Measurements from ENCODE around the gene ADAD2.

ADAD2 gene

GRCh38 chr16:84226026-84226425 is 35.1 kb downstream of the ADAD2 start:
- DNase-seq = no peak

DNA sequence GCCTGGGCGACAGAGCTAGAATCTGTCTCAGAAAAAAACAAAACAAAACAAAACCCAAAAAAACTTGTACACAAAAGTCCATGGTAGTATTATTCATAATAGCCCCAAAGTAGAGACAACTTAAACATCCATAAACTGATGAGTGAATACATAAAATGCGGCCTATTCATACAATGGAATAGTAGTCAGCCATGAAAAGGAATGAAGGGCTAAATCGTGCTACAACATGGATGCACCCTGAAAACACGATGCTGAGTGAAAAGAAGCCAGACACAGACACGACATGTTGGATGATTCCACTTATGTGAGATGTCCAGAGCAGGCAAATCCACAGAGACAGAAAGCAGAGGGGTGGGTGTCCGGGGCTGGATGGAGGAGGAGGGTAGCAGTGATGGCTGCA is 36.6 kb downstream of the ADAD2 start:
- DNase-seq = no peak

- peak in 1 of 2 experiments; percentile 21 for DNase-seq
Observed at GRCh38 chr16:84228256-84228838, 37.4 kb downstream of the ADAD2 start.

DNA sequence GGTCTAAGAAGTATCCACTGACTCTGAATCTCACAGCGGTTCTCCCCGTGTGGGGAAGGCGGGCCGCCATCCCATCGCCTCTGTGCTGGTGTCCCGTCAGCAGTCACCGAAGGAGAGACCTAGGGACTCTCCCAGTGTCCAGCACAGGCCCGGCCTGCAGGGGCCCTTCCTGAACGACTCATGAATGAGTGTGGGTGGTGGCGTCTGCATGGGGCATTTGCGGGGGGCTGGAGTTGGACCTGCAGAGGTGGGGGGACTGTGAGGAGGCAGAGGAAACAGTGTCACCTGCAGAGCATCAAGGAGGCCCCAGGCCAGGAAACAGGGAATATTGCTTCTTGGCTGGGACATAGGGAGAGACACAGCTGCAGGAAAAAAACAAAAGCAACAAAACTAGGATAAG is 38.5 kb downstream of the ADAD2 start:
- no peak for DNase-seq

GRCh38 chr16:84232060-84232459 is 41.1 kb downstream of the ADAD2 start:
- DNase-seq = no peak

DNA sequence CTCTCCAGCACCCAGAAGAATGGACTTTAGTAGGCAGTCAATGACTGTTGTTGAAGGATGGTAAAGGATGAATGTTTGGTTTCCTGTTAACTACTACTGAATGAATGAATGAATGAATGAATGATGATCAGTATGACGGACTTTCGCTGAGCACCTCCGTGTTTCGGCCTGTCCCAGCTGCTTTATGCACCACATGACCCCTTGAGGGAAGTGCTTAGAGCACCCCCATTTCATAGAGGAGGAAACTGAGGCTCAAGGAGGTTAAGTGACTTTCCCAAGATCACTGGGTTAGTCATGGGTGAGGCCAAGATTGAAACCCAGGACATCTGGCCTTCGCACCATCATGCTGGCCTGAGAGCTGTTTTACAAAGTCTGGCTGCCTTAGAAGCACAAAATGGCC is 42.0 kb downstream of the ADAD2 start:
- no peak for DNase-seq

DNA sequence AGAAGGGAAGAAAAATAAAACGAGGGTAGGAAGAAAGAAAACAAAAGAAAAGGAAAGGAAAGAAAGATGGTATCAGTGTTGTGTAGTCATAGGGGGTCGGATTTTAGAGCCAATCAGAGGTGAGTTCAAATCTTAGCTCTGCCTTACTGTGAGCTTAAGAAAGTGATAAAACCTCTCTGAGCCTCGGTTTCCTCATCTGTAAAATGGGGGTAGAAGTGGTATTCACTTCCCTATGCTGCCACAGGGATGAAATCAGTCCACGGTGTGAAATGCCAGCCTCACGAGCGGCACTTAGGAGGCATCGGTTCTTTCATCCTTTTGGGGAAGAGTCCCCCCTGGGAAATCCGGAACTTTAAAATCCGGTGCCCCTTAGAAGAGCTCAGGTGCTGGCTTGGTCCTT is 42.8 kb downstream of the ADAD2 start:
- no peak for DNase-seq

DNA sequence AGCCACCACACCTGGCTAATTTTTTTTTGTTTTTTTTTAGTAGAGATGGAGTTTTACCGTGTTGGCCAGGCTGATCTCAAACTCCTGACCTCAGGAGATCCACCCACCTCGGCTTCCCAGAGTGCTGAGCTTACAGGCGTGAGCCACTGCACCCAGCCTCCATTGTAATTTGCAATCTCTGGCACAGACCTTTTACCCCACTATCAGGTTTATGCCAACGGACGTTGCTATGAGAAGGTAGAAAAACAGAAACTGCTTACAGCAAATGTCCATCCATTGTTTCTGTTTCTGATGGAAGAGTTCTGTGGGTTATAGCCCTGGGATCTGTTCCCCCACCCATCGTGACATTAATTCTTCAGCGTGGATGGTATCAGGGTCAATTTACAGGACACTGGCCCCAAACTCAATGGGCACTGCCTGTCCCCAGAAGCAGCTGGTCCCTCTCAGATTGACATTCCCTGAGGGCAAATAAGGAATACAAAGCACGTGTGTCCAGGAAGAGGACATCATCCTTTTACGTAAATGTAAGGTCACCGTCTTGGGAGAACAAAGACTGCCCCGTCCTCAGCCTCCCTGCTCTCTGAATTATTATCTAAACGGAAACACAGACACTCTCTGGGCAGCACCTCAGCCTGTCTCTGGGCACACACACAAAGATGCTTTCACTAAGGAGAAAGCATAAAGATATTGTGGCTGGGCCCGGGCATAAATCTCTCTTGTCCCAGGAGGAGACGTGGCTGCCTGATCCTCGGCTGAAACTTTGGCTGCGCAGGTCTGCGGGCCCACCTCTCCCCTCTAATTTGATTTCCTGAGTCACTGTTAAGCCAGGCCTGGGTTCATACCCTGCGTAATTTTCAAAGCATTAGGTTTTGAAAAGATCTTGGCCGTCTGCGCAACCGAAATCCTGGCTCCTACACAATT is 43.6 kb downstream of the ADAD2 start:
- no peak for DNase-seq

- no peak for DNase-seq
Observed at GRCh38 chr16:84236671-84237070, 45.7 kb downstream of the ADAD2 start.

DNA sequence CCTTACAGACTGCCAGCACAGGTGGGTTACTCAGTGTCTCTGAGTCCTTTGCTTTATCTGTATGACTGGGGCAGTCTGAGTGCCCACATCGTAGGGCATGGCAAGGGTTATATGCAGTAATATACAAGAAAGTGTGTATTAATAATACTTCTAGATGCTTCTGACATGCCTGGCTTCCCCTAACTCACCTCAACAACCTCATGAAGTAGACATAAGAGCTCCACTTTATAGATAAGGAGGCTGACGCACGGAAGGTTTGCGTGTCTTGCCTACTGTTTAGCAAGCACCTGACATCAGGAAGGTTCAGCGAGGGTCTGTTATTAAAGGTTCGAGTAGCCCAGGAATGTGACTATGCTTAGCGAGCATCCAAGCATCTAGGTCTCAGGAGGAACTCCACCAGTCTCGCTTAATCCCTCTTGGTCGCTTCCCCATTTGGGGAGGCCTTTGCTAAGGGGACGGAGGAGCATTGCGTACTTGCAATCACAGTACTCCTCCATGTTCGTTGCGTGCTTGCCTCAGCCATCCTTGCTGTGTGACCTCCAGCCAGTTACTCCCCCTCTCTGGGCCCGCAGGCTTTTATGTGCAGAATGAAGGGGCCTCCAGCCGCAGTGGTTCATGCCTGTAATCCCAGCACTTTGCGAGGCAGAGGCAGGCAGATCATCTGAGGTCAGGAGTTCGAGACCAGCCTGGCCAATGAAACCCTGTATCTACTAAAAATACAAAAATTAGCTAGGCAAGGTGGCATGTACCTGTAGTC is 47.2 kb downstream of the ADAD2 start:
- DNase-seq = no peak

DNA sequence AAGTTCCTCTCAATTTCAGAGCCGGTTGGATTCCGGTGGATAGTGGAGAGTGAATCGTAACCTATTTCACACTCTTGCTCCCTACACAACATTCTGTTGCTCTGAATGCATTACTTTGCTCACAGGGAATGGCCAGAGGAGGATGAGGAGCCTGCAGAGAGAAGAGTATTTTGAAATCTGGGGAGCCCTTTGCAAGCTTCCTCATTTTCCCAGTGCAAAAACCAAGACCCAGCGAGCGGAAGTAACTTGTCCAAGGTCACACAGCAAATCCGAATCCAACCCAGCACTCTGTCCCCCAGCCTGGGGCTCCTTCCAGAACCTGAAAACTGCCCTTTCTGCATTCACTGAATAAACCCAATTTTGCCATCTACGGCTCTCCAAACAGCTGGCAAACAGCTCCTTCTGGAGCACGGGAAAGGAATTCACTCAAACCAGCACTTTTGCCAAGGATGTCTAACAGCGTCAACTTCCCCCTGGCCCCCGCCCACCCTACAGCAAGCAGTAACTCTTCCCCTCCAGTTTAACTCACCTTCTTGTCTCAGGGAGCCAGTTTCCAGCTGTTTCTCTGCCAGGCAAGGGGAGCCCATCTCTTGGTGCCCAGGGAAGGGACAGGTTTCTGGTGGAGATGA is 48.3 kb downstream of the ADAD2 start:
- peak; percentile 14 to 29 for DNase-seq

DNA sequence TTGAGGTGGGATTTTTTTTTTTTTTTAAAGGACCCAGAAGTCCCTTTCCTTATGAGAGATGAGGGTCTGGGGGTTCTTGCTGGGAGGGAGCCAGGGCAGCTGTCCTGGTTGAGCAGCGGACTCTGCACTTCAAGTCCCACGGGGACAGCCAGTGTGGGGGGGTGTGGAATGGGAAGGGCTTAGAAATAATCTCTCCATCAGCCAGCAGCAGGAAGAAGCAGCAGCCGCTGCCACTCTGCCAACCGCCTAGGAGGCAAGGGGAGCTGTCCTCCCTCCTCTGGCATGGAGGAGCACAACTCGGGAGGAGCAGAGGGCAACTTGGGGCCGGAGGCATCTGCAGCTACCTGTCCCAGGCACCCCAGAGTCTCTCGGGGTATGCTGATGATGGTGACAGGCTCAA is 49.0 kb downstream of the ADAD2 start, which contains the start of gene KCNG4:
Gene KCNG4 (minus strand): TSS at position 104 of the 400 bp plus-strand sequence. CDS start 2,527 bp downstream, outside the sequence.
- DNase-seq = no peak

- no peak for DNase-seq
Observed at GRCh38 chr16:84240455-84240854, 49.5 kb downstream of the ADAD2 start.

DNA sequence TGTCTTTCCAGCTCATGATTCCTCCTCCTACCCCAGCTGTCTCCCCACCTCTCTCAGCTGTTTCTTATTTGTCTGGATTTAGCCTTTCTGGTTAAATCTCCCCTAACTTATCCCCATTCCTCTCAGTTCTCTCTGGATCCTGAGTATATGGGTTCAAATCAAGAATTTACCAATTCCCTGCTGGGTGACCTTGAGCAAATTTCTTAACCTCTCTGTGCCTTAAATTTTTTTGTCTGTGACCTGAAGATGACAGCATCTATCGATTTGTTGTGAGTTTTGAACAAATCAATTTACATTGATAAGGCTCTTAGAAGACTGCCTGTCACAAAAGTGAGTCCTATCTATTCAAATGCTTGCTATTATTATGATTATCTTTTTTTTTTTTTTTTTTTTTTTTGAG is 50.8 kb downstream of the ADAD2 start:
- no peak for DNase-seq

DNA sequence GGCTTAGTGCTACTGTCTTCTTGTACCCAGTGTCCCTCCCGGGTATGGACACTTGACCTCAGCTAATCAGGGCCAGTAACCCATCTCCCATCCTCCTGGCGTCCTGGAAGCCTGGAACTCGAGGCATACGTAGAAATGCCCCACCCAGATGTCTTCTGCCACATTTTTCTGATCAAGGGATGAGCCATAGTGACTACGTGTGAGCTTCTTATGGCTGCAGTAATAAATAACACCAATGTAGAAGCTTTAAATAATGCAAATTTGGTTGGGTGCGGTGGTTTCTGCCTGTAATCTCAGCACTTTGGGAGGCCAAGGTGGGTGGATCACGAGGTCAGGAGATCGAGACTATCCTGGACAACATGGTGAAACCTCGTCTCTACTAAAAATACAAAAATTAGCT is 51.9 kb downstream of the ADAD2 start:
- DNase-seq = no peak

DNA sequence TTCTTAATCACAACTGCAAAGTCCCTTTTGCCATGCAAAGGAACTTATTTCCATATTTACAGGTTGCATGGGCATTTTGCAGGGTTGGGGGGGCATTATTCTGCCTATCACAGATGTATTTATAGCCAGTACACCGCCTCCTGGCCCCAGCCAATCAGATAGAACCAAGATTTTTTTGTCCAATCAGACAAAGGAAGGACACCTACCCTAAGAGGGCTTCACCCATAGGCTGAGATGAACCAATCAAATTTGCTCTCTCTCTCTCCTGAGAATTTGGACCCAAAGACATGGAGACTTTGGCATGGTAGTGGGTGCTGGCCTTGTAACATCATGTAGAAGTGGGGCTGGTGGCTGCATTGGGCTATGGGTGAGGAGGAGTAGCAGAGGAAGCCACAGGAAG is 52.8 kb downstream of the ADAD2 start:
- DNase-seq = no peak

GRCh38 chr16:84244728-84245127 is 53.8 kb downstream of the ADAD2 start:
- DNase-seq = no peak

- no peak for DNase-seq
Observed at GRCh38 chr16:84245956-84246678, 55.2 kb downstream of the ADAD2 start.

GRCh38 chr16:84246679-84247077 is 55.7 kb downstream of the ADAD2 start:
- DNase-seq = no peak

Measured in AML-193 (cell line).